K562 (cell line): ENCODE data around the gene GHR.

Experiments used
- ZNF232 ChIP-seq: sonication (generic); formaldehyde crosslinking; IDR thresholded peaks from 2 replicates; pipeline ENCODE4 v1.8.0; 2022; ENCODE audit warnings: mild to moderate bottlenecking, missing genetic modification reagents
- ZNF445 ChIP-seq: fragments of 250-450 bp; sonication (Bioruptor Pico); IDR thresholded peaks from 2 replicates; pipeline ENCODE4 v1.4.0; 2020; ENCODE audit warnings: low read depth, mild to moderate bottlenecking, moderate library complexity

GRCh38 chr5:42599106-42599505, 175.9 kb downstream of the GHR start:
- TF ChIP-seq ZNF445 (CRISPR knock-in tag) (no peak), ZNF232 (CRISPR knock-in tag) (no peak)
